Activated CD8-positive, alpha-beta memory T cell treated with anti-CD3 and anti-CD28 coated beads, Interleukin-2, amount 10 ng/mL, durations not matched to agents 7 days and 5 days (primary cell): ENCODE results near the gene HOXC13. TPM values are rescaled to one million over a fixed set of nuclear protein-coding genes. Genes with fewer than 3 reads are reported as not detected.
A peak's percentile ranks its signal among the peaks of the same experiment; 100 is the strongest.

Source experiments
- ATAC-seq: fragments of 150-1000 bp; cut with Tn5 transposase; one replicate; pipeline ENCODE4 v1.10.0; 2021; ENCODE audit warnings: moderate library complexity
- CTCF ChIA-PET: fragments of 350-600 bp; sonication (Branson Sonifier 250); formaldehyde crosslinking; loops from one replicate; lab custom pipeline; 2021; ENCODE audit warnings: antibody characterized with exemption; lab: Charles Lee
- DNase-seq: peaks from one replicate; pipeline ENCODE4 v3.0.0-alpha.2; 2020
- H3K27ac Mint-ChIP-seq: one replicate; pipeline ENCODE4 v1.8.0; 2021; ENCODE audit warnings: mild to moderate bottlenecking, mixed read lengths
- H3K27me3 Mint-ChIP-seq: one replicate; pipeline ENCODE4 v1.8.0; 2021; ENCODE audit warnings: mixed read lengths
- H3K36me3 Mint-ChIP-seq: one replicate; pipeline ENCODE4 v1.8.0; 2021; ENCODE audit warnings: mild to moderate bottlenecking, mixed read lengths
- H3K4me1 Mint-ChIP-seq: one replicate; pipeline ENCODE4 v1.8.0; 2021; ENCODE audit warnings: mixed read lengths
- H3K4me3 Mint-ChIP-seq: one replicate; pipeline ENCODE4 v1.8.0; 2021; ENCODE audit warnings: mild to moderate bottlenecking, moderate library complexity, mixed read lengths
- H3K9me3 Mint-ChIP-seq: one replicate; pipeline ENCODE4 v1.8.0; 2022; ENCODE audit warnings: low read depth, mixed read lengths
- microRNA-seq: library from miRNA; unstranded; fragments of <30 nt; microRNA quantifications from one replicate; pipeline ENCODE4 v1.2.0, GENCODE V29; 2022
- total RNA-seq, 2 experiments: library from RNA; stranded (reverse); gene quantifications; one replicate each; pipeline ENCODE4 v1.2.3, GENCODE V29; 2021

Gene HOXC13
- total RNA-seq, 2 experiments from 2014 or later: not detected

DNA sequence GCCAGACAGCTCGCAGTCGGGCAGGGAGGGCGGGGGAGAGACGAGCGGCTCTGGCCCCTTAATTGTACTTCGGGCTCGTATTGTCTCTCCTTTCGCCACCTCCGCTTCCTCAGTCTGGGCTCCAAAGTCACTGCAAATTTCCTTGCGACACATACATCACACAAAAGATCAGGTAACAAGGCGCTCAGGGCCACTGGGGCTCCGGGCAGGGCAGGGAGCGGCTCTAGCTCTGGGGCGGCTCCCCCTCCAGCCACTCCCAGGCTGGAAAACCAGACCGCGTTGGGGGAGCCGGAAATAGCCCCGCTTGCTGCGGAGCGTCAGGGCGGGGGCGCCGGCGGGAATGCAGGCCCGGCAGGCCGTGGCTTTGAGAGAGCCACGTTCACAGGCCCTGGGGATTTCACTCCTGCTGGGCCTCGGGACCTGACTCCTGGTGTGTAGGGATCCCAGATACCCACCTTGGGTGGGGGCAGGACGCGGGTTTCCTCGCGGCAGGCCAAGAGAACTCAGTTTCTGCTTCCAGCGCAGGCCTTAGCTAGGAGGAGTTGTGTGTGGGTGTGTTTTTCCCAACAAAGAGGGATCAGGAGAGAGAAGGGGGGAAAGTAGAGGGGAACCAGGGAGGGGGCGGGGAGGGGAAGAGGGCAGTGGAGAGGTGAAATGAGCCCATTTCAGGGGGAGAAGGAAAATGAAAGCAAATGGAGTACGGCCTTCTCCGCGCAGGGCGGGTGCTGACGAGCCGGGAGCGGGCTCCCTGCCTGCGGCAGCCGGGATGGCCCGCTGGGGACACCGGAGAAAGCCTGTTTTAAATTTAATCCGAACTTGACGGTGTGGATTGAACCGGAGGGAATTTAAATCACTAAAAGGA is 57.0 kb downstream of the HOXC13 start:
- DNase-seq (no peak), ATAC-seq (peak; percentile 68)
- H3K4me3 Mint-ChIP-seq: peak overlapping the region; percentile 62
- H3K9me3 Mint-ChIP-seq: no peaks in the 10 kb centered on the region
- CTCF ChIA-PET: interaction anchor here (1.1 to 1.5 kb wide), 3 partner anchors 10 to 294 kb away, joined by 4 to 7 read pairs (median 4); no protein-coding TSS in a partner anchor
- H3K4me1 Mint-ChIP-seq: peaks cover 14% of the 10 kb centered on the region
- peaks cover 95% of the 10 kb centered on the region for H3K27me3 Mint-ChIP-seq
- H3K27ac Mint-ChIP-seq: peak overlapping the region; percentile 53
- H3K36me3 Mint-ChIP-seq: peaks cover 1% of the 10 kb centered on the region

Small RNAs within 50 kb of the gene (microRNA-seq; reads per million reads assigned to microRNA genes)
- 193 reads per million, percentile 73 among the genes with 10 or more reads in this experiment for gene MIR196A2

Other genes with a start within 250 kb of the HOXC13 start
- 10 to 100 TPM; 39.0 to 40.0 TPM for gene CALCOCO1, start 211.4 kb upstream of the HOXC13 start, total RNA-seq
- gene CISTR, start 186.9 kb upstream of the HOXC13 start, total RNA-seq: not detected
- not detected for gene HOXC12, start 16.1 kb downstream of the HOXC13 start, total RNA-seq
- gene HOXC11, start 34.3 kb downstream of the HOXC13 start, total RNA-seq: not detected
- gene HOTAIR, start 36.1 kb downstream of the HOXC13 start, total RNA-seq: not detected
- not detected for gene HOXC10, start 46.3 kb downstream of the HOXC13 start, total RNA-seq
- not detected for gene HOXC9, start 61.3 kb downstream of the HOXC13 start, total RNA-seq
- not detected for gene HOXC8, start 70.2 kb downstream of the HOXC13 start, total RNA-seq
- gene HOXC6, start 89.6 kb downstream of the HOXC13 start, total RNA-seq: not detected
- gene HOXC5, start 94.2 kb downstream of the HOXC13 start, total RNA-seq: not detected
- gene HOXC4, start 115.0 kb downstream of the HOXC13 start, total RNA-seq: 1 to 10 TPM; 1.5 to 1.9 TPM